Frontal cortex (tissue), 4 donors: Measurements from ENCODE around the gene SLC8A1. TPM values are rescaled to one million over a fixed set of nuclear protein-coding genes. Genes with fewer than 3 reads are reported as not detected.

Experiments used
- DNase-seq, 2 donors: peaks; one replicate each; pipeline ENCODE4 v3.0.0; 2012; ENCODE audit warnings: low spot score in 2 of 2
- FAIRE-seq: peaks from 2 replicates; lab custom pipeline; 2012; peaks lifted over from hg19 to GRCh38; lab: Jason Lieb, UNC
- total RNA-seq: library from RNA; depleted of rRNA; stranded (reverse); fragments of >200 nt; gene quantifications from one replicate; pipeline ENCODE4 v1.2.3, GENCODE V29; 2014
- donor health status: control.
- donor health status: control.
- donor health status: control.

The SLC8A1 gene
- 187 TPM for total RNA-seq

DNA sequence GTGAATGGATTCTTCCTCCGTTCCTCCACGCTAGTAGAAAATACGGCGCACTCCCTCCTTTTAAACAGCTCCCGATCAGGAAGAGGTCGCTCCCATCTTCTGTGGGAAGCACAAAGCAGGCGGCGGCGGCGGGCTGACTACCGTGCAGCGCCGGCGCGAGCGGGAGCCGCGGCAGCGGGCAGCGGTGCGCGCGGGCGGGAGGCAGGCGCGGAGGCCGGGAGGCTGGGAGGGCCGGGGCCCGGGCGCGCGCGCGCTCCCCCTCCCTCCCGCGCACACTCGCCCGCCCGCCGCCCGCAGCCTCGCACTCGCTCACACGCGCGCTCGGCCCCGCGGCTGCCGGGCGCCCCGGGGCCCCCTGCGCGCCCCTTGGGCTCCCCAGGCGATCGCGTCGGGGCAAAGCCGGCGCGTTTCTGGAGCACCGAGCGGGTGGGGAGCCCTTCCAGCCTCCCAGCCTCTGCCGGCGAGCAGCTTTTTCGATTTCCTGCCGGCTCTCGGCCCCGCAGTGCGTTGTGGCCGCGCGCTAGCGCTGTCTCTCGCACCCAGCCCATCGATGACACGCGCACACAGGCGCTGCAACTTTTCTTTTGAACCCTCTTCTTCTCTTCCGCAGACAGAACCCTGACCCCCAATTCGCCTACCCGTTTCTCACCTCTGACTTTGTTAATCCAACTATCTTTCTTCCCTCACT lies at the start of gene SLC8A1:
Gene SLC8A1 (minus strand): TSS at position 173 of the 688 bp plus-strand sequence.
- DNase-seq (peak; percentile 58 to 72), FAIRE-seq (no peak)

DNA sequence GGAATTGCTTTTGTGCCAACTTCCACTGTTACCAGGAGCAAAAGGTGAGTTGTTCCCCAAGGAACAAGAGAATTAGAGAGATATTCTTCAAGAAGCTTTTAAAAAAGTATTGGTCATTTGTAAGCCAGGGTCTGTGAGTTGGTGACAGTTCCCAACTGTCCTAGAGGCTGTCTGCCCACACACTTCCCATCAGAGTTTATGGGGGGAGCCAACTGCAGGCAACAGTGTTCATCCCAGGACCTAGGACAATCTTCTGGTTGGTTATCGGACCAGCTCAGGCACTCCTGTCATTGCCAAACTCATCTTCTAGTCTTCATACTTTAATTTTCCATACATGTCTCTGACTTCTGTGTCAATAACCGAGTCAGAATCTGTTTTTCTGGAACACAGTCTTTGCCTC lies 47.5 kb upstream of the SLC8A1 start:
- no peak for FAIRE-seq
- no peak for DNase-seq

DNA sequence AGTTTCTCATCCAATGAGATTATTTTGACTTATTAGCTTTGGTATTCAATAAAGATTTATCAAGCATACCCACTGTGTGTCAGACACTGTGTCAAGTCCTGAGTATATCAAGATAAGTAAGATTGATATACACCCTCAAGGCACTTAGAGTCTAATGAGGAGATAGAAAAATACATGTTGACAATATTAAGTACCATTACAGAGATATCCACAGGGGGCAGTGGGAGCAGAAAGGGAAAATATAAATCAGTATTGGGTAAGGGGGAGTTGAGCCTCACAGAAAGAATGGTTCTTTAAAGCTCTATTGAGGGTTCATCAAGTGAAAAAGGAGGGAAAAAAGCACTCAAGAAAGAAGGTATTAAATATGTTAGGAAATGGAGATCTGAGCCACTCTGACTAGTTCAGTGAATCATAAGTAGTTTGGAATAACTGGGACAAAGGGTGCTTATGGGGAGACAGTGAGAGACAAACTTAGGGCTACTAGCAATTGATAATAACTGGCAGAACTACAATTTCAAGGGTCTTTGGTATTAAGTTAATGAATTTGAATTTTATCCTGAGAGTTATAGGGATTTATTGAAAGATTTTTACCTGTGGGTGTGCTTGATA lies 45.5 kb upstream of the SLC8A1 start:
- DNase-seq: no peak
- FAIRE-seq: no peak

DNA sequence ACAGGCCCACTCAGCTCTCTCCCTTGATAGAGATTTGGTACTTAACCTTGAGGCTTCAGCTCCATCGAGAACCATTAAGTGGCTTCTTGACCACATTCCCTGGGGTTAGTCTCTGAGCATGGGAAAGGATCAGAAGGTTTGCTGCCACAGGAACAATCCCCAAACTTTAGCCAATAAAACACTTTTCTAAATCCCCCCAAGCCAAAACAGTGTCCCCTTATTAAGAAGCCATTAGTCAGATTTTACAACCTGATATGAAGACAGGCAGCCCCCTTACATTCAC lies 37.7 kb upstream of the SLC8A1 start:
- FAIRE-seq: no peak
- no peak for DNase-seq

DNA sequence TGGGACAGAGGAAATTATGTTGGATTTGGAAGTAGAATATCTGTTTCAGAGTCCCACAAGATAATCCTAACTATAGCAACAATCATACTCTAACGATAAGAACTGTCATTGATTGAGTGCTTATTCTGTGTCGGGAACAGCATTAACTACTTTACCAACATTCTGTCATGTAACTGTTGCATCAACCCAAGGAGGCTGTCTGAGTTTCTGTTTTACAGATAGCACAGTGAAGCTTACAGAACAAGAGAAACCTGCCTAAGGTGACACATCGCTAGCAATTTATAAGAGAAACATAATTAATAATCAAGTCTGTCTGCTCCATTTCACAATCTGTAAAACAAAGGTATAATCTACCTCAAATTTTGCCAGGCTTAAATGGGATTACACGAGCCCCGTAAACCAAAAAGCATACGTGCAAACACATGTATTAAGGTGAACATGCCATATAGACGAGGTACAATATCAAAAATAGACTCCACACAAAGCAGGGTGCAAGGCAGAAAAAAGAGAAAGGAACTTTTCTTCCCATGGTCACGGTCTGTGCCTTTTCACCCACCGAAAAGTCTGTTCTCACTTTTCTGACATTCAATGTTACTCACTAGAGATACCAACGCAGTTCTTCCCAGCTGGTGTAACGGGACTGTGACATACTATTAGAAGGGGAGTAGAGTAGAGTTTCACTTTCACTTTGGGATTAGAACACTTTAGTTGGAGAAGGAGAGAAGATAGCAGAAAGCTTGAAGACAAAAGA lies 37.2 kb upstream of the SLC8A1 start:
- FAIRE-seq (no peak), DNase-seq (no peak)

- DNase-seq (no peak), FAIRE-seq (no peak)
Measured at GRCh38 chr2:40488101-40488601, 36.3 kb upstream of the SLC8A1 start.

- no peak for FAIRE-seq
- DNase-seq: no peak
Measured at GRCh38 chr2:40487602-40488001, 35.7 kb upstream of the SLC8A1 start.

DNA sequence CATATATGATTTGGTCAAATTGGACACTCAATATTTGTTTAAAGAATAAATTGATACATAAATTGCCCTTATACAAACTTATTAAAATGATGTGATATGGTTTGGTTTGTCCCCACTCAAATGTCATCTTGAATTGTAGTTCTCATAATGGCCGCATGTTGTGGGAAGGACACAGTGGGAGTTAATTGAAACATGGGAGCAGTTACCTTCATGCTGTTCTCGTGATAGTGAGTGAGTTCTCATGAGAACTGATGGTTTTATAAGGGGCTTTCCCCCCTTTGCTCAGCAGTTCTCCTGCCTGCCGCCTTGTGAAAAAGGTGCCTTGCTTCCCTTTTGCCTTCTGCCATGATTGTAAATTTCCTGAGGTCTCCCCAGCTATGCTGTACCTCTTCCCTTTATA lies 34.0 kb upstream of the SLC8A1 start:
- FAIRE-seq (no peak), DNase-seq (no peak)

- no peak for DNase-seq
- no peak for FAIRE-seq
Measured at GRCh38 chr2:40485318-40485717, 33.4 kb upstream of the SLC8A1 start.

GRCh38 chr2:40483549-40484243 lies 31.8 kb upstream of the SLC8A1 start:
- FAIRE-seq: no peak
- DNase-seq: no peak

DNA sequence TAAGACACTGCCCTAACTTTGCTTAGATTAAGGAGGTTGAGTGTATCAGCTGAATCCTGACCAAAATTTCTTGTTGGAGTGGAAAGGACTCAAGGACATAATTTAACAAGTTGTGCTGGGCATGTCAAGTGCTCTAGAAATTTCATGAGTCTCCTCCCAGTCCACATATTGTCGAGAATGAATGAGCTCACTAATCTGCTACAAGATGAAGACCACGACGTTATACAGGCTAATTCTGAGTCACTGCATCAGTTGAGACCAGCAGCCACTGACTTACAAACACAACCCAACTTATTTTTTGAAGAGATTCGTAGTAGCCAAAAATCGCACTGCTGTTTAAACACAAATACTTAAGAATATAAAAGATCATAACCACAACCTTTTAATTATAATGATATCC lies 28.7 kb upstream of the SLC8A1 start:
- no peak for FAIRE-seq

GRCh38 chr2:40480073-40480472 lies 28.2 kb upstream of the SLC8A1 start:
- FAIRE-seq (no peak), DNase-seq (no peak)

More for the DNA sequence above, 28.7 kb upstream of the SLC8A1 start:
- DNase-seq: no peak

DNA sequence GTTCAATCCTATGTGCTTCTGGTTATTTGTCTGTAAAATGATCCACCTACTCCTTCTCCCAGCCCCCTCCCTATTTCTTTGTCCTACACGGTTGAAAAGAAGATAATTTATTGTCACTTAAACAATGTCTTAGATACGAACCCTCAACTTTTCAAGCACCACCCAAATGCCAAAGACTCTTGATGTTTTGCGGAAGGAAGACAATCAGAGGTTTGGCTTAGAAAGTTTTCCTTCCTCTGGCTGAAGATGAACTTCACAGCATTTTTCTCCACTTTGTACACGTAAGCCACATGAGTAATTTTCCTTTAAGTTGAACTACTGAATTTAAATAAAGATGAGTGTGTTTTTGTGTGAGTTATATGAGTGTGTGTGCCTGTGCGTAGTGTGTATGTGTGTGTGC lies 25.5 kb upstream of the SLC8A1 start:
- FAIRE-seq: no peak
- no peak for DNase-seq

GRCh38 chr2:40476436-40476835 lies 24.5 kb upstream of the SLC8A1 start:
- FAIRE-seq (no peak), DNase-seq (no peak)

GRCh38 chr2:40474306-40474705 lies 22.4 kb upstream of the SLC8A1 start:
- DNase-seq: no peak
- no peak for FAIRE-seq

DNA sequence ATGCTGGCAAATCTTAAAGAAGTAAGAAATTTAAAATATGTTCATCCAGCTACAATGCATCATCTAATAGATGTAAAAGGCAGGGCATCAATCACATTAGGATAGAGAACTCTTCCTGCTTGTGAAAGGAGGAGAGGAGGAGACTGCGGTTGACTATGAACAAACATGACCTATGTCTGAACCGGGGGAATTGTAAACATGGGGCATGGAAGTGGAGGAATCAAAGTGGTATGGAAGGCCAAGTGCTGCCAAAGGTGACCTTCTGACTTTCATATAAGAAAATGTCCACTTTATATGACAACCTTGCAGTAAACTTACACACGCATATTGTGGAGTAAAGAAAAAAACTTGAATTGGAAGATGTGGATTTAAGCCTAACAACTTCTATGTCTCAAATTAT lies 20.0 kb upstream of the SLC8A1 start:
- DNase-seq: no peak
- no peak for FAIRE-seq

DNA sequence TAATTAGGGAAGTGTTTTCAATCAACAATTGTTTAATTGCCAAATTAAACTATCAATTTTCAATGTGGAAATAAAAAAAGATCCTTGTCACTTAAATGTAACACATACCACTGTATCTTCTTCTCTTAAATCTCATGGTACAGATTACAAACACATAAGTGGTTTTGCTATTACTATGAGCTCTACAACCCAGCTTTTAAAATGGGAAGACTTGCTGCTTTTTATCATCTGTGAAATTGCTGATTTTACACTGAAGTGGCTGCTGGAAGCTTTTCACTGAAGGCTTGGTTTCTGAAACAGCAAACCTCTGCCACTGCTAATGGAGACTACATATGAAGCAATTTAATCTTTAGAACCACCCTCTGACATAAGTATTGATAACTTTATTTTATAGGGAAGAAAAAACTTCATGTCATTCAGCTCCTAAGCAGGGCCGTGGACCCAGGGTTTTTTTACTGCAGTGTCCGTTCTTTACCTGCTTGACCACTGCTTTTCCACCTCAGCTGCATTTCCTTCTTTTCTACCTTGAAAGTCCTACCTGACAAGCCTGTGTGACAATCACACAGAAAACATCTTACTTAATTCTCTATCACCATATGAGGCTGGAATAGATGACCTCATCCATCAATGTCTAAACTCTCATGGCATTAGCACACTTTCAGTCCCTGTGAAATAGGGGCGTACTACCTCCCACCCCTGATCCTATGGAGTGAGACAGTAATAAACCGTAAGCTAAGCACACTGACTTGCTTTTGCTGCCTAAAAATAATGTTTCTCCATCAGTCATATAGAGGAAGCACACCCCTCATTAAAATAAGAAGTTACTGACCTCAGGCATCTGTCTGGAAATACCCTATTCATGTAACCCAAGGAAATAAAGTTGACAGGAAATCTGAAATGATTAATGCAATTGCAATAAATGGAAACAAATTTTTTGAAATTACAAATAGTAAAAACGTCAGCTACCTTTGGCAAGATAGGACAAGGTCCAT lies 19.2 kb upstream of the SLC8A1 start:
- no peak for DNase-seq
- FAIRE-seq: no peak

DNA sequence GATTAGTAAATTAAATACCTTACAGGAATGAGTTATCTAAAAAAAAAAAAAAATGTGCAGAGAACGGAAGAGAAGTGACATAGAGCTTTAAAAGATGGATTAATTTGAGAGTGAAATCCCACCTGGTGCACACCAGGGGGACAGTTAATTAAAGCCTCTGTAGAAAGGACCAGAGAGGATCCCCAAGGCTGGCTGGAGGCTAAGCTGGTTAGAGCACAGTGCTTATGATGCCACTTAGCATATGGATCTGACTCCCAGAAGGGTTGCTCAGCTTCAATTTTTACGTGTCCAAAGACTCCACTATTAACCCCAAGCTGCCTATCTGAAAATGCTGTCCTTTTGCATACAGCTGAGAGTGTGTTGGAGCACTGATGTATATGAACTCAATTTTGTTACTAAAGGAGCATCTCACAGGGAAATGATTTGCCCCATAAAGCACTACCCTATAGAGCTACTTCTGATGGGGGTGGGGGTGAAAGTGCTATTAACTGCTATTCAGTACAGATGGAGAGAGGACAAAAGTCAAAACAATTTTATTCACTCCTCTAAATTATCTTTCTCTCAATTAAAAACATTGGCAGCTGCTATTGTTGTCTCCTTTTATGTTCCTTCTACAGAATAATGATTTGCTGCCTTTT lies 15.2 kb upstream of the SLC8A1 start:
- FAIRE-seq (no peak), DNase-seq (no peak)

GRCh38 chr2:40466332-40466906 lies 14.5 kb upstream of the SLC8A1 start:
- FAIRE-seq: no peak
- DNase-seq: no peak
